Right cardiac atrium (tissue), 5 donors: ENCODE data around the gene EDC3. TPM values are rescaled to one million over a fixed set of nuclear protein-coding genes. Genes with fewer than 3 reads are reported as not detected.

Source experiments
- ATAC-seq, 2 donors: fragments of 200-7000 bp; cut with Tn5 transposase; one replicate each; pipeline versions ENCODE4 v1.8.0 to v1.9.1; 2020; ENCODE audit warnings: moderate library complexity in 2 of 2, mild to moderate bottlenecking in 1 of 2
- DNase-seq, 3 donors: peaks; one replicate each; pipeline ENCODE4 v3.0.0-alpha.2; 2020
- H3K27ac ChIP-seq: one replicate; pipeline ENCODE4 v1.5.1; 2013; ENCODE audit warnings: mild to moderate bottlenecking, low read length, control low read depth, moderate library complexity
- H3K27me3 ChIP-seq: one replicate; pipeline ENCODE4 v1.6.1; 2013; ENCODE audit not compliant: control insufficient read depth, insufficient read depth
- H3K4me1 ChIP-seq: one replicate; pipeline ENCODE4 v1.6.1; 2013; ENCODE audit warnings: low read length; ENCODE audit not compliant: control insufficient read depth, insufficient read depth
- H3K4me3 ChIP-seq: one replicate; pipeline ENCODE4 v1.5.1; 2013; ENCODE audit warnings: low read length, control low read depth
- H3K9me3 ChIP-seq: one replicate; pipeline ENCODE4 v1.6.1; 2013; ENCODE audit warnings: low read length; ENCODE audit not compliant: control insufficient read depth
- WGBS: extraction: QIAGEN DNeasy Blood & Tissue Kit; methylation state at CpG from one replicate; pipeline ENCODE4 v1.1.7; 2013; 5-methylcytosine and 5-hydroxymethylcytosine counted together
- intact Hi-C, 4 donors: fragments of 100-400 bp; cut with DNase I; formaldehyde crosslinking; loops; one replicate each; pipeline versions ENCODE4 v1.11.0 to v1.14.0; 2022 to 2023
- polyA plus RNA-seq: library from polyadenylated mRNA; stranded (reverse); fragments of 200-250 nt; gene quantifications from one replicate; pipeline ENCODE4 v1.2.3, GENCODE V29; 2013
- total RNA-seq, 4 donors: library from RNA; stranded (reverse); fragmentation: NEBNext Ultra II Directional; extraction: Animal tissue kit (Norgen Biotek cat#: 25700); gene quantifications; one replicate each; pipeline ENCODE4 v1.2.1, GENCODE V29; 2021
- donor health status: healthy with polysubstance abuse.
- donor health status: DM: no; HTN: yes; CAD: no.
- donor health status: DM: no; HTN: no; CAD: no.
- donor health status: DM: no; HTN: yes; CAD: no; lungs with severe emphysema.
- donor health status: DM: yes; HTN: yes; CAD: no.

EDC3 gene
- total and polyA plus RNA-seq, 5 donors = 8.6 to 19.7 (median 15.4) TPM

GRCh38 chr15:74709892-74710291 lies 14.1 kb upstream of the EDC3 start:
- WGBS = 60% methylated on average over 3 of the region's 3 CpGs
- DNase-seq (no peak), ATAC-seq (no peak)
- Histone ChIP-seq H3K27ac (no peak overlapping the region), H3K9me3 (no peaks in the 10 kb centered on the region), H3K4me1 (no peaks in the 10 kb centered on the region), H3K27me3 (no peaks in the 10 kb centered on the region), H3K4me3 (no peak overlapping the region)
- intact Hi-C loops = no loop called here

- intact Hi-C loops = no loop called here
- ATAC-seq = no peak
- Histone ChIP-seq H3K4me3 (no peak overlapping the region), H3K27ac (no peak overlapping the region), H3K27me3 (no peaks in the 10 kb centered on the region), H3K4me1 (no peaks in the 10 kb centered on the region), H3K9me3 (no peaks in the 10 kb centered on the region)
- 49% methylated on average over 1 of the region's 1 CpG for whole genome bisulfite sequencing
- no peak for DNase-seq
These were observed 13.2 kb upstream of the EDC3 start for GRCh38 chr15:74709011-74709410.

DNA sequence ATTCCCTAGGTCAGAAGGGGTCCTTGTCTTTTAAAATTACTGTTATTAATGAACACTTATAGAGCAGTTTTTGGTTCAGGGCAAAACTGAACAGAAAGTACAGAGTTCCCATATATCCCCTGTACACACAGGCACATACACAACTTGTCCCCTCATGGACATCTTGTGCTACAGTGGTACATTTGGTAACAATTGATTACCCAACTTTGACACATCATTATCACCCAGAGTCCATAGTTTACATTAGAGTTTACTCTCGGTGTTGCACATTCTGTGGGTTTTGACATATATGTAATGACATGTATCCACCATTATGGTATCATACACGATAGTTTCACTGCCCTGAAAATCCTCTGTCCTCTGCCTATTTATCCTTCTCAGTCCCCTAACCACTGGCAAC lies 984 bp upstream of the EDC3 start:
- H3K9me3 ChIP-seq = no peaks in the 10 kb centered on the region
- intact Hi-C loops = no loop called here
- H3K4me1 ChIP-seq = no peaks in the 10 kb centered on the region
- DNase-seq (no peak), ATAC-seq (no peak)
- H3K27ac ChIP-seq = no peak overlapping the region
- 42% methylated on average over 2 of the region's 2 CpGs for WGBS
- peak overlapping the region; percentile 90 for H3K4me3 ChIP-seq
- no peaks in the 10 kb centered on the region for H3K27me3 ChIP-seq

GRCh38 chr15:74696398-74696729 lies 540 bp upstream of the EDC3 start:
- Histone ChIP-seq H3K27me3 (no peaks in the 10 kb centered on the region), H3K4me1 (no peaks in the 10 kb centered on the region), H3K27ac (no peak overlapping the region), H3K4me3 (peak overlapping the region; percentile 90), H3K9me3 (no peaks in the 10 kb centered on the region)
- ATAC-seq (peak in 1 of 2 donors; percentile 11), DNase-seq (no peak)
- WGBS = 4% methylated on average over 10 of the region's 10 CpGs
- intact Hi-C loops = no loop called here

GRCh38 chr15:74692327-74692726 lies 3.5 kb downstream of the EDC3 start:
- ATAC-seq (no peak), DNase-seq (no peak)
- H3K9me3 ChIP-seq = no peaks in the 10 kb centered on the region
- intact Hi-C loops = no loop called here
- WGBS = 78% methylated on average over 1 of the region's 1 CpG
- no peak overlapping the region for H3K27ac ChIP-seq
- H3K4me3 ChIP-seq = no peak overlapping the region
- H3K4me1 ChIP-seq = no peaks in the 10 kb centered on the region
- H3K27me3 ChIP-seq = no peaks in the 10 kb centered on the region

DNA sequence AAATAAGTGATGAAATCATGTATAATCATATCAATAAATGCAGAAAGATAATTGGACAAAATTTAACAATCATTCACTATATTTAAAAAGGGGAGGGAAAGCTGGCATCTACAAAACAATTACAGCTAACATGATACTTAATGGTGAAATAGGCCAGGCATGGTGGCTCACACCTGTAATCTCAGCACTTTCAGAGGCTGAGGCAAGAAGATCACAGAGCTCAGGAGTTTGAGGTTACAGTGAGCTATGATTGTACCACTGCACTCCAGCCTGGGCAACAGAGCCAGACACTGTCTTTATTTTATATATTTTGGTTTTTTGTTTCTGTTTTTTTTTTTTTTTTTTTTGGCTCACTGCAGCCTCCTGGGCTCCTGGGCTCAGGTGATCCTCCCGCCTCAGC lies 12.1 kb downstream of the EDC3 start:
- no peak for ATAC-seq
- Histone ChIP-seq H3K27ac (no peak overlapping the region), H3K4me3 (no peak overlapping the region), H3K27me3 (no peaks in the 10 kb centered on the region), H3K4me1 (no peaks in the 10 kb centered on the region), H3K9me3 (no peaks in the 10 kb centered on the region)
- no peak for DNase-seq
- intact Hi-C loops = no loop called here
- 89% methylated on average over 1 of the region's 1 CpG for WGBS

- Histone ChIP-seq H3K27me3 (no peaks in the 10 kb centered on the region), H3K4me3 (no peak overlapping the region), H3K9me3 (no peaks in the 10 kb centered on the region), H3K4me1 (no peaks in the 10 kb centered on the region), H3K27ac (no peak overlapping the region)
- no peak for DNase-seq
- ATAC-seq = no peak
- intact Hi-C loops = no loop called here
- WGBS = 96% methylated on average over 3 of the region's 3 CpGs
These were observed 12.9 kb downstream of the EDC3 start for GRCh38 chr15:74682954-74683353.

DNA sequence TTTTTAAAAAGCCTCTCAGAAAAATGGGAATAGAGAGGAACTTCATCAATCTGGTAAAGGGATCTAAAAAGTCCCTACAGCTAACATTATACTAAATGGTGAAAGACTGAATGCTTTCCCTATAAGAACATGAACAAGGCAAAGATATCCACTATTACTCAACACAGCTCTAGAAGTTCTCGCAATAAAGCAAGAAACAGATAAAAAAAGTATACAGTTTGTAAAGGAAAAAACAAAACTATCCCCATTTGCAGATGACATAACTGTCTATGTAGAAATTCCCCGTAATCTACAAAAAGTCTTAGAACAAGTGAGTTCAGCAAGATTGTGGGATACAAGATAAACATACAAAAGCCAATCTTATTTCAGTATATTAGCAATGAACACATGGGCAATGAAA lies 15.4 kb downstream of the EDC3 start:
- Histone ChIP-seq H3K4me3 (no peak overlapping the region), H3K27me3 (no peaks in the 10 kb centered on the region), H3K9me3 (no peaks in the 10 kb centered on the region), H3K27ac (no peak overlapping the region), H3K4me1 (no peaks in the 10 kb centered on the region)
- ATAC-seq = no peak
- WGBS = 87% methylated on average over 2 of the region's 2 CpGs
- no peak for DNase-seq
- intact Hi-C loops = no loop called here

DNA sequence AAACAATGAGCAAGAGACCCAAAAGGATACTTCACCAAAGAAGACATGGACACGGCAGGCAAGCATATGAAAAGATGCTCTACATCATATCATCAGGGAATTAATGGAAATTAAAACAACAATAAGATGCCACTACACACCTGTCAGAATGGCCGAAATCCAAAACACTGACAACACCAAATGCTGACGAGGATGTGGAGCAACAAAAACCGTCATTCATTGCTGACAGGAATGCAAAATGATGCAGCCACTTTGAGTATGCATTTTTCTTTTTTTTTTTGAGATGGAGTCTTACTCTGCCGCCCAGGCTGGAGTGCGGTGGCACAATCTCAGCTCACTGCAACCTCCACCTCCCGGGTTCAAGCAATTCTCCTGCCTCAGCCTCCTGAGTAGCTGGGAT lies 19.0 kb downstream of the EDC3 start:
- Histone ChIP-seq H3K27ac (no peak overlapping the region), H3K9me3 (no peaks in the 10 kb centered on the region), H3K4me3 (no peak overlapping the region), H3K27me3 (no peaks in the 10 kb centered on the region), H3K4me1 (no peaks in the 10 kb centered on the region)
- no peak for DNase-seq
- WGBS = 90% methylated on average over 7 of the region's 7 CpGs
- intact Hi-C loops = no loop called here
- ATAC-seq = no peak

DNA sequence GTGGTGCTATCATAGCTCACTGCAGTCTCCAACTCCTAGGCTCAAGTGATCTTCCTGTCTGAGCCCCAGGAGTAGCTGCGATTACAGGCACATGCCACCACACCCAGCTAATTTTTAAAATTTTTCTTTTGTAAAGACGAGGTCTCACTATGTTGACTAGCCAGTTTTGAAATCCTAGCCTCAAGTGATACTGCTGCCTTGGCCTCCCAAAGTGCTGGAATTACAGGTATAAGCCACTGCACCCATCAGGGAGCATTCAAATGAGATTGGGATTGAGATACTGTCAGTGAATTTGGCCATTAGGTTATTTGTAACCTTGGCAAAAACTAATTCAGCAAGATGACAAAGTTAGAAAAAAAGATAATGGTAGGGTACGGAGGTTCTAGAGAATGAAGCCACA lies 21.7 kb downstream of the EDC3 start:
- DNase-seq (no peak), ATAC-seq (no peak)
- Histone ChIP-seq H3K9me3 (no peaks in the 10 kb centered on the region), H3K4me1 (no peaks in the 10 kb centered on the region), H3K4me3 (no peak overlapping the region), H3K27ac (no peak overlapping the region), H3K27me3 (no peaks in the 10 kb centered on the region)
- intact Hi-C loops = no loop called here
- 90% methylated on average over 3 of the region's 3 CpGs for WGBS

GRCh38 chr15:74669627-74670026 lies 26.2 kb downstream of the EDC3 start:
- ATAC-seq (no peak), DNase-seq (no peak)
- no peaks in the 10 kb centered on the region for H3K9me3 ChIP-seq
- H3K27ac ChIP-seq = no peak overlapping the region
- intact Hi-C loops = no loop called here
- no peaks in the 10 kb centered on the region for H3K4me1 ChIP-seq
- H3K27me3 ChIP-seq = no peaks in the 10 kb centered on the region
- 94% methylated on average over 4 of the region's 4 CpGs for WGBS
- no peak overlapping the region for H3K4me3 ChIP-seq

DNA sequence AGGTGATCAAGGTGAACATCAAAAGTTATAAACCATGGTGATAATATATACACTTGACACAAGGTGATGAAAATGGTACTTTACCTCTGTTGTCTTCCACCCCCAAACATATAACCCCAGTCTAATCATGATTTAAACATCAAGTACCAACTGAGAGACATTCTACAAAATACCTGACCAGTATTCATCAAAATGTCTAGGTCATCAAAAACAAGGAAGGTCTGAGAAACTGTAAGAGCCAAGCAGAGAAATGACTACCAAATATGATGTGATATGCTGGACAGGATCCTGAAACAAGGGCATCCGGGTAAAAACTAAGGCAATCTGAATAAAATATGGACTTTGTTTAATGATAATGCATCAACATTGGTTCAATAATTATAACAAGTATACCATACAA lies 27.8 kb downstream of the EDC3 start:
- no peak overlapping the region for H3K27ac ChIP-seq

More for the DNA sequence above, 27.8 kb downstream of the EDC3 start:
- Histone ChIP-seq H3K9me3 (no peaks in the 10 kb centered on the region), H3K27me3 (no peaks in the 10 kb centered on the region), H3K4me1 (peaks cover 3% of the 10 kb centered on the region), H3K4me3 (no peak overlapping the region)
- 79% methylated on average over 1 of the region's 1 CpG for WGBS
- DNase-seq (no peak), ATAC-seq (no peak)
- intact Hi-C loops = no loop called here
